Measurements from ENCODE around the gene LDLRAP1. TPM values are rescaled to one million over a fixed set of nuclear protein-coding genes. Genes with fewer than 3 reads are reported as not detected.

LDLRAP1 gene
- total RNA-seq, 6 donors from 2014 or later, result 16.7 to 36.1 (median 30.5) TPM

- H3K27me3 ChIP-seq, result no peaks in the 10 kb centered on the region
- H3K27ac ChIP-seq, result no peak overlapping the region
- no peak for DNase-seq
- no peak for ATAC-seq (ENCODE audit: low FRiP score in 2 of 2)
- TF ChIP-seq POLR2AphosphoS5 (IDR thresholded peaks at IDR 0.05) (no peak), CTCF (IDR thresholded peaks at IDR 0.05) (no peak), EP300 (IDR thresholded peaks at IDR 0.05) (no peak), POLR2A (IDR thresholded peaks at IDR 0.05) (no peak)
- H3K4me3 ChIP-seq, result no peak overlapping the region
- 87 to 93% methylated on average over 3 to 5 of the region's 5 CpGs for WGBS, 2 donors
- no peaks in the 10 kb centered on the region for H3K9me3 ChIP-seq
- H3K4me1 ChIP-seq, result peaks cover 24 to 41% (median 36%) of the 10 kb centered on the region in 4 donors
- peaks cover 0 to under 1% (median 0%) of the 10 kb centered on the region in 4 donors for H3K36me3 ChIP-seq
Measured at GRCh38 chr1:25572107-25572506, 28.7 kb downstream of the LDLRAP1 start.

- 42 to 54% methylated on average over 10 to 17 of the region's 18 CpGs for WGBS, 2 donors
- no peaks in the 10 kb centered on the region for H3K27me3 ChIP-seq
- TF ChIP-seq POLR2AphosphoS5 (IDR thresholded peaks at IDR 0.05), result no peak
- peak; percentile 63 to 81 (median 76) for TF ChIP-seq CTCF (IDR thresholded peaks at IDR 0.05)
- no peak for TF ChIP-seq EP300 (IDR thresholded peaks at IDR 0.05)
- ATAC-seq (ENCODE audit: low FRiP score in 2 of 2), result peak; percentile 54 to 65
- no peaks in the 10 kb centered on the region for H3K9me3 ChIP-seq
- H3K4me1 ChIP-seq, result peaks cover 16 to 33% (median 29%) of the 10 kb centered on the region in 4 donors
- peak overlapping the region in 1 of 4 donors; percentile 20 for H3K4me3 ChIP-seq
- DNase-seq, result peak in 1 of 2 donors; percentile 66
- H3K36me3 ChIP-seq, result no peaks in the 10 kb centered on the region
- peak overlapping the region in 3 of 4 donors; percentile 36 to 79 (median 42) for H3K27ac ChIP-seq
Measured at GRCh38 chr1:25572708-25573590, 29.5 kb downstream of the LDLRAP1 start.

GRCh38 chr1:25573591-25573930 is 30.2 kb downstream of the LDLRAP1 start:
- TF ChIP-seq EP300 (IDR thresholded peaks at IDR 0.05) (no peak), CTCF (IDR thresholded peaks at IDR 0.05) (no peak), POLR2AphosphoS5 (IDR thresholded peaks at IDR 0.05) (no peak), POLR2A (IDR thresholded peaks at IDR 0.05) (peak in 1 of 4 donors; percentile 14)
- H3K27me3 ChIP-seq, result no peaks in the 10 kb centered on the region
- peaks cover 11 to 27% (median 24%) of the 10 kb centered on the region in 4 donors for H3K4me1 ChIP-seq
- H3K27ac ChIP-seq, result peak overlapping the region in 3 of 4 donors; percentile 36 to 79 (median 42)
- peak overlapping the region in 1 of 4 donors; percentile 20 for H3K4me3 ChIP-seq
- ATAC-seq (ENCODE audit: low FRiP score in 2 of 2) (peak; percentile 7 to 75), DNase-seq (peak in 1 of 2 donors; percentile 67)
- H3K36me3 ChIP-seq, result no peaks in the 10 kb centered on the region
- no peaks in the 10 kb centered on the region for H3K9me3 ChIP-seq
- 46 to 47% methylated on average over 6 to 8 of the region's 9 CpGs for WGBS, 2 donors

- TF ChIP-seq POLR2A (IDR thresholded peaks at IDR 0.05) (no peak), CTCF (IDR thresholded peaks at IDR 0.05) (no peak), EP300 (IDR thresholded peaks at IDR 0.05) (no peak), POLR2AphosphoS5 (IDR thresholded peaks at IDR 0.05) (no peak)
- H3K4me3 ChIP-seq, result peak overlapping the region in 1 of 4 donors; percentile 20
- peaks cover 11 to 23% (median 20%) of the 10 kb centered on the region in 4 donors for H3K4me1 ChIP-seq
- ATAC-seq (ENCODE audit: low FRiP score in 2 of 2) (peak in 1 of 2 donors; percentile 58), DNase-seq (peak in 1 of 2 donors; percentile 72)
- no peaks in the 10 kb centered on the region for H3K36me3 ChIP-seq
- H3K27ac ChIP-seq, result peak overlapping the region in 2 of 4 donors; percentile 30 to 79
- 45 to 59% methylated on average over 8 of the region's 8 CpGs for WGBS, 2 donors
- H3K27me3 ChIP-seq, result no peaks in the 10 kb centered on the region
- H3K9me3 ChIP-seq, result no peaks in the 10 kb centered on the region
Measured at GRCh38 chr1:25573961-25574360, 30.6 kb downstream of the LDLRAP1 start.

All from upper lobe of left lung (tissue), 6 donors.